H1 (cell line): ENCODE measurements around the gene LARGE2. TPM values are rescaled to one million over a fixed set of nuclear protein-coding genes. Genes with fewer than 3 reads are reported as not detected.

Source experiments
- CTCF ChIA-PET: fragments of 300-600 bp; sonication (Branson Sonifier 250); formaldehyde crosslinking; loops from one replicate; lab custom pipeline; 2021; ENCODE audit not compliant: partially characterized antibody; lab: Charles Lee
- POLR2A ChIA-PET: fragments of 300-600 bp; sonication (Branson Sonifier 250); formaldehyde crosslinking; loops from one replicate; lab custom pipeline; 2021; ENCODE audit warnings: inconsistent platforms; ENCODE audit not compliant: partially characterized antibody; lab: Charles Lee
- DNase-seq, 2 experiments: peaks; one replicate each; pipeline versions ENCODE4 v3.0.0 to v3.0.0-alpha.2; 2010 to 2022; ENCODE audit warnings: low spot score in 2 of 2, low read depth in 1 of 2, mixed read lengths in 1 of 2
- FAIRE-seq: peaks from 2 replicates; lab custom pipeline; 2011; peaks lifted over from hg19 to GRCh38; lab: Jason Lieb, UNC
- H2AFZ ChIP-seq: 2 replicates; pipeline ENCODE4 v1.8.1; 2012; ENCODE audit warnings: low read length, inconsistent platforms
- H2AK5ac ChIP-seq: 2 replicates; pipeline ENCODE4 v1.6.1; 2013; ENCODE audit warnings: low read depth, low read length
- H2BK120ac ChIP-seq: replicated peaks from 2 replicates; pipeline ENCODE3; 2013; ENCODE audit warnings: low read depth, low read length, inconsistent platforms
- H2BK12ac ChIP-seq: 2 replicates; pipeline ENCODE4 v1.6.1; 2013; ENCODE audit warnings: low read depth, low read length
- H2BK15ac ChIP-seq: 2 replicates; pipeline ENCODE4 v1.6.1; 2013; ENCODE audit warnings: low read length
- H2BK20ac ChIP-seq: 2 replicates; pipeline ENCODE4 v1.6.1; 2013; ENCODE audit warnings: low read length
- H2BK5ac ChIP-seq: 2 replicates; pipeline ENCODE4 v1.6.1; 2013; ENCODE audit warnings: low read depth, low read length
- H3K14ac ChIP-seq: 2 replicates; pipeline ENCODE4 v1.6.1; 2013; ENCODE audit warnings: inconsistent platforms; ENCODE audit not compliant: insufficient read length
- H3K18ac ChIP-seq: 2 replicates; pipeline ENCODE4 v1.6.1; 2013; ENCODE audit warnings: low read length; ENCODE audit errors: extremely low read depth
- H3K23ac ChIP-seq: 2 replicates; pipeline ENCODE4 v1.6.1; 2013; ENCODE audit warnings: inconsistent platforms; ENCODE audit not compliant: insufficient read length
- H3K23me2 ChIP-seq: 2 replicates; pipeline ENCODE4 v1.6.1; 2013; ENCODE audit warnings: low read depth, low read length
- H3K27ac ChIP-seq: 2 replicates; pipeline ENCODE4 v1.6.1; 2011; ENCODE audit warnings: low read depth, low read length, inconsistent platforms
- H3K27me3 ChIP-seq, 4 experiments: replicated peaks in 1 of 4; 1 replicate in 1 of 4; 2 replicates in 3 of 4; pipeline versions ENCODE4 v1.6.1 to v1.8.1; 2011 to 2013; ENCODE audit warnings: low read length in 3 of 4, mild to moderate bottlenecking in 3 of 4, inconsistent platforms in 2 of 4, mixed read lengths in 2 of 4, moderate library complexity in 1 of 4; ENCODE audit not compliant: control insufficient read depth in 3 of 4, insufficient read depth in 3 of 4; ENCODE audit errors: extremely low read depth in 1 of 4
- H3K36me3 ChIP-seq, 4 experiments: 2 replicates each; pipeline versions ENCODE4 v1.6.1 to v1.8.1; 2011 to 2013; ENCODE audit warnings: mild to moderate bottlenecking in 4 of 4, low read length in 3 of 4, moderate library complexity in 2 of 4, control low read depth in 1 of 4, inconsistent platforms in 1 of 4; ENCODE audit not compliant: insufficient read depth in 4 of 4, control insufficient read depth in 2 of 4
- H3K4ac ChIP-seq: replicated peaks from 2 replicates; pipeline ENCODE3; 2013; ENCODE audit warnings: low read length, low read depth, mixed read lengths, inconsistent platforms; ENCODE audit not compliant: insufficient read length
- H3K4me1 ChIP-seq, 4 experiments: replicated peaks in 1 of 4; 1 replicate in 1 of 4; 2 replicates in 3 of 4; pipeline versions ENCODE4 v1.6.1 to v1.8.1; 2011 to 2013; ENCODE audit warnings: low read length in 3 of 4, inconsistent platforms in 2 of 4, mixed read lengths in 1 of 4; ENCODE audit not compliant: insufficient read depth in 4 of 4, control insufficient read depth in 3 of 4
- H3K4me2 ChIP-seq, 2 experiments: 2 replicates each; pipeline versions ENCODE4 v1.6.1 to v1.8.1; 2011 to 2013; ENCODE audit warnings: low read depth in 2 of 2, low read length in 2 of 2, control low read depth in 1 of 2, inconsistent platforms in 1 of 2, mild to moderate bottlenecking in 1 of 2; ENCODE audit not compliant: insufficient read depth in 1 of 2
- H3K4me3 ChIP-seq, 4 experiments: fragments of 200-600, 300-600 bp in 1 of 4; sonication (generic), shearing (Covaris generic), sonication (Bioruptor Twin) in 1 of 4; 2 replicates each; pipeline versions ENCODE4 v1.5.1 to v1.8.1; 2011 to 2016; ENCODE audit warnings: low read length in 4 of 4, low read depth in 3 of 4, control low read depth in 2 of 4, inconsistent platforms in 2 of 4, mild to moderate bottlenecking in 2 of 4, mixed read lengths in 1 of 4, moderate library complexity in 1 of 4; ENCODE audit not compliant: insufficient read depth in 2 of 4; ENCODE audit errors: extremely low read depth in 1 of 4
- H3K56ac ChIP-seq: replicated peaks from 2 replicates; pipeline ENCODE3; 2013; ENCODE audit warnings: low read depth, mild to moderate bottlenecking, mixed read lengths, low read length, inconsistent platforms; ENCODE audit not compliant: insufficient read length
- H3K79me1 ChIP-seq: 2 replicates; pipeline ENCODE4 v1.6.1; 2013; ENCODE audit warnings: low read depth, low read length, control low read depth
- H3K79me2 ChIP-seq, 2 experiments: 2 replicates each; pipeline versions ENCODE4 v1.6.1 to v1.8.1; 2012 to 2013; ENCODE audit warnings: low read length in 2 of 2, mild to moderate bottlenecking in 2 of 2, inconsistent platforms in 1 of 2; ENCODE audit not compliant: insufficient read depth in 2 of 2, control insufficient read depth in 1 of 2
- H3K9ac ChIP-seq, 4 experiments: replicated peaks in 1 of 4; 1 replicate in 1 of 4; 2 replicates in 3 of 4; pipeline versions ENCODE4 v1.6.1 to v1.8.1; 2011 to 2013; ENCODE audit warnings: low read depth in 3 of 4, low read length in 3 of 4, control low read depth in 2 of 4, mild to moderate bottlenecking in 2 of 4, moderate library complexity in 2 of 4, inconsistent platforms in 1 of 4; ENCODE audit errors: extremely low read depth in 1 of 4
- H3K9me3 ChIP-seq, 2 experiments: 2 replicates each; pipeline versions ENCODE4 v1.6.1 to v1.8.1; 2012 to 2013; ENCODE audit warnings: mild to moderate bottlenecking in 2 of 2, moderate library complexity in 2 of 2, control low read depth in 1 of 2, inconsistent platforms in 1 of 2, low read depth in 1 of 2, low read length in 1 of 2, mixed read lengths in 1 of 2; ENCODE audit not compliant: insufficient read depth in 2 of 2
- H4K20me1 ChIP-seq, 2 experiments: replicated peaks in 1 of 2; 2 replicates each; pipeline versions ENCODE3 to v1.8.1; 2011 to 2013; ENCODE audit warnings: inconsistent platforms in 2 of 2, low read length in 2 of 2, mild to moderate bottlenecking in 1 of 2; ENCODE audit not compliant: insufficient read depth in 2 of 2, control insufficient read depth in 1 of 2
- H4K5ac ChIP-seq: 2 replicates; pipeline ENCODE4 v1.6.1; 2013; ENCODE audit warnings: low read length, low read depth, mixed read lengths, inconsistent platforms; ENCODE audit not compliant: insufficient read length
- H4K8ac ChIP-seq: 2 replicates; pipeline ENCODE4 v1.8.0; 2013; ENCODE audit warnings: mild to moderate bottlenecking, moderate library complexity, low read length, inconsistent platforms; ENCODE audit not compliant: insufficient read depth; ENCODE audit errors: extremely low read depth
- H4K91ac ChIP-seq: replicated peaks from 2 replicates; pipeline ENCODE3; 2013; ENCODE audit warnings: low read length, mixed read lengths, inconsistent platforms; ENCODE audit not compliant: insufficient read length
- TBP ChIP-seq: IDR thresholded peaks from 2 replicates; pipeline ENCODE4 v1.6.1; 2011; ENCODE audit warnings: low read depth, low read length, improper control_type of control experiment
- WGBS, 2 experiments: shearing (Covaris generic) in 1 of 2; methylation state at CpG; one replicate each; pipeline versions ENCODE4 v1.1.6 to v1.1.7; 2013 to 2015; ENCODE audit warnings: low lambda C conversion rate in 2 of 2, mixed read lengths in 2 of 2, inconsistent platforms in 1 of 2, low coverage in 1 of 2, missing lambda C conversion rate in 1 of 2; ENCODE audit not compliant: insufficient replicate concordance in 2 of 2, insufficient coverage in 1 of 2, insufficient read length in 1 of 2; ENCODE audit errors: extremely low coverage in 1 of 2, missing lambda C conversion rate in 1 of 2; 5-methylcytosine and 5-hydroxymethylcytosine counted together
- polyA plus RNA-seq, 7 experiments: library from polyadenylated mRNA; depleted of rRNA in 3 of 7; stranded (reverse) in 5 of 7; unstranded in 2 of 7; fragments of >200 nt in 5 of 7; fragments of 200-250 nt in 2 of 7; gene quantifications; 1 replicate in 5 of 7; 2 replicates in 1 of 7; 4 replicates in 1 of 7; pipeline versions ENCODE4 v1.2.1 to v1.2.3, GENCODE V29; 2011 to 2013; ENCODE audit warnings: missing spikeins in 2 of 7, mixed read lengths in 2 of 7
- total RNA-seq: library from RNA; stranded (reverse); fragmentation: NEBNext Ultra II Directional; extraction: Animal tissue kit (Norgen Biotek cat#: 25700); gene quantifications from 2 replicates; pipeline ENCODE4 v1.2.1, GENCODE V29; 2021
- TF ChIP-seq, protein P1 (sequence below), 3 experiments: IDR thresholded peaks; 1 replicate in 2 of 3; 2 replicates in 1 of 3; pipeline versions ENCODE4 v1.5.1 to v1.6.1; 2011; ENCODE audit warnings: low read length in 3 of 3, mild to moderate bottlenecking in 3 of 3, inconsistent platforms in 2 of 3, low read depth in 1 of 3, moderate library complexity in 1 of 3; ENCODE audit not compliant: insufficient read depth in 1 of 3; ENCODE audit errors: control extremely low read depth in 1 of 3

LARGE2 gene
- total and polyA plus RNA-seq, 2 of the 8 experiments (the other 6 are each of a cell fraction or from before 2014, with no cell fraction given), result 111 to 137 TPM

DNA sequence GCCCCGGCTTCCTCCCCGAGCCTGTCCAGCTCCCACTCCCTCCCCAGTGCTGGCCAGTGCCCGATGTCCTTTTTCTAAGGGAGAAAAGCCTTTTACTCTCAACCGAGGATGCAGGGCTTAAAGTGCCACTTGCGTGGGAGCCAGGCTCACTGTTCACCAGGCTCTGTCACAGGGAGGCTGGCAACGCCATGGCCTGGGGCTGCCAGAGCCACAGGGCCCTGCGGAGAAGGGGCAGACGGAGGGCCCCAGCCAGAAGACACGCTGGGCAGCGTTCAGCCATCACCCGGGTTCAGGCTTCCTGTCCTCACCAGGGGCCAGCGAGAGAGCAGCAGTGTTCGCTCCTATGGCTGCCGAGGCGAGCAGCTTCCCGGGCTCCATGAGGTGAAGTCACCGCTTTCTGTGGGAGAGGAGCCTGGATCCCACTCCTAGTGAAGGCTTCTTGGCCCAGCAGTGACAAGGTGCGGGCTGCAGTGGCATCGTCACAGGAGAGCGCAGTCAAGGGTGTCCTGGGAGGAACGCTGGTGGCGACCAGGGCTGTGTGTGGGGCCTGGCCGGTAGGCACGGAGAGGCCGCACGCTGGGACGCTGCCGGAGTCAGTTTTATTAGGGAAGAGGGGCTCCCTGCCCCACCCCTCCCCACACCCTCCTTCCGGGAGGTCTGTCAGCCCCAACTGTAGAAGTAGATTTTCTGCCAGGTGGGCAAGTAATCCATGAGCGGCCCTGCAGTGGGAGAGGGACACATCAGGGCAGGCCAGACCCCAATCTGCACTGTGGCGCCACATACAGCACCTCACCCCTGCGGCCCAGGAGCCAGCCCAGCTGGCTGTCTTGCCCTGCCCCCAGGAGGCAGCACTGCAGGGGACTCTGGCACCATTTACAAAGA, 12.6 kb upstream of the LARGE2 start:
- H2BK15ac ChIP-seq, result no peak overlapping the region
- no peak overlapping the region for H3K4me2 ChIP-seq
- 84% methylated on average over 28 of the region's 32 CpGs; no CpG with 5 or more reads in 1 of the 2 experiments for WGBS, 2 experiments
- H3K56ac ChIP-seq, result no peak overlapping the region
- H3K27ac ChIP-seq, result no peak overlapping the region
- H3K27me3 ChIP-seq, result no peaks in the 10 kb centered on the region
- H4K20me1 ChIP-seq, result peaks cover 0 to 16% of the 10 kb centered on the region in 2 experiments
- H4K5ac ChIP-seq, result no peak overlapping the region
- TF ChIP-seq, protein P1, sequence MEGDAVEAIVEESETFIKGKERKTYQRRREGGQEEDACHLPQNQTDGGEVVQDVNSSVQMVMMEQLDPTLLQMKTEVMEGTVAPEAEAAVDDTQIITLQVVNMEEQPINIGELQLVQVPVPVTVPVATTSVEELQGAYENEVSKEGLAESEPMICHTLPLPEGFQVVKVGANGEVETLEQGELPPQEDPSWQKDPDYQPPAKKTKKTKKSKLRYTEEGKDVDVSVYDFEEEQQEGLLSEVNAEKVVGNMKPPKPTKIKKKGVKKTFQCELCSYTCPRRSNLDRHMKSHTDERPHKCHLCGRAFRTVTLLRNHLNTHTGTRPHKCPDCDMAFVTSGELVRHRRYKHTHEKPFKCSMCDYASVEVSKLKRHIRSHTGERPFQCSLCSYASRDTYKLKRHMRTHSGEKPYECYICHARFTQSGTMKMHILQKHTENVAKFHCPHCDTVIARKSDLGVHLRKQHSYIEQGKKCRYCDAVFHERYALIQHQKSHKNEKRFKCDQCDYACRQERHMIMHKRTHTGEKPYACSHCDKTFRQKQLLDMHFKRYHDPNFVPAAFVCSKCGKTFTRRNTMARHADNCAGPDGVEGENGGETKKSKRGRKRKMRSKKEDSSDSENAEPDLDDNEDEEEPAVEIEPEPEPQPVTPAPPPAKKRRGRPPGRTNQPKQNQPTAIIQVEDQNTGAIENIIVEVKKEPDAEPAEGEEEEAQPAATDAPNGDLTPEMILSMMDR (IDR thresholded peaks at IDR 0.05; ENCODE audit: control extremely low read depth in 1 of 3, insufficient read depth in 1 of 3, low read depth in 1 of 3, low read length in 3 of 3), result no peak
- TF ChIP-seq TBP, result no peak
- H2BK12ac ChIP-seq, result no peak overlapping the region
- H3K79me2 ChIP-seq, result no peaks in the 10 kb centered on the region
- no peak overlapping the region for H3K4me3 ChIP-seq
- H2BK20ac ChIP-seq, result no peak overlapping the region
- DNase-seq, result no peak
- H3K14ac ChIP-seq, result no peak overlapping the region
- ChIA-PET POLR2A (interaction anchor here (0.9 to 6.2 kb wide), 7 partner anchors 7 to 27 kb away, joined by 3 to 36 read pairs (median 5); partner anchors contain the start of genes LARGE2 and PEX16), CTCF (interaction anchor here (0.6 to 1.9 kb wide), 8 partner anchors 11 to 97 kb away, joined by 3 to 5 read pairs (median 3); no protein-coding TSS in a partner anchor)
- H3K79me1 ChIP-seq, result peaks cover under 1% of the 10 kb centered on the region; the same call in 1 of the 2 replicates
- no peak overlapping the region for H4K91ac ChIP-seq
- no peak overlapping the region for H2BK120ac ChIP-seq
- peaks cover 3 to 19% (median 15%) of the 10 kb centered on the region in 4 experiments; a peak in 7 of 8 replicates for H3K36me3 ChIP-seq
- no peaks in the 10 kb centered on the region; a peak in 1 of 7 replicates for H3K4me1 ChIP-seq
- no peak overlapping the region for H3K9ac ChIP-seq
- no peak overlapping the region for H3K4ac ChIP-seq
- H3K18ac ChIP-seq, result no peak overlapping the region
- H3K23ac ChIP-seq, result no peak overlapping the region
- no peak overlapping the region for H4K8ac ChIP-seq
- no peak for FAIRE-seq
- H3K23me2 ChIP-seq, result 0 out of 2 replicates have a peak, but pooled peaks cover 2% of the 10 kb centered on the region
- no peak overlapping the region for H2AK5ac ChIP-seq
- H2BK5ac ChIP-seq, result no peak overlapping the region
- no peak overlapping the region for H2AFZ ChIP-seq
- H3K9me3 ChIP-seq, result no peaks in the 10 kb centered on the region
